ENCODE measurements around the gene LAMA5.

LAMA5 gene

GRCh38 chr20:62367136-62367632 lies at the start of gene LAMA5:
Gene LAMA5, minus strand, starts transcription at chr20:62367312. Its CDS starts 67 bp downstream, at chr20:62367245.
- DNase-seq (ENCODE audit: extremely low read depth in 1 of 2, low read depth in 1 of 2) = no peak

GRCh38 chr20:62415354-62416111 lies 48.4 kb upstream of the LAMA5 start:
- DNase-seq (ENCODE audit: extremely low read depth in 1 of 2, low read depth in 1 of 2) = no peak

GRCh38 chr20:62413896-62414481 lies 46.9 kb upstream of the LAMA5 start:
- no peak for DNase-seq (ENCODE audit: extremely low read depth in 1 of 2, low read depth in 1 of 2)

GRCh38 chr20:62413025-62413570 lies 46.0 kb upstream of the LAMA5 start:
- no peak for DNase-seq (ENCODE audit: extremely low read depth in 1 of 2, low read depth in 1 of 2)

- no peak for DNase-seq (ENCODE audit: extremely low read depth in 1 of 2, low read depth in 1 of 2)
Measured at GRCh38 chr20:62412194-62413024, 45.3 kb upstream of the LAMA5 start.

- DNase-seq (ENCODE audit: extremely low read depth in 1 of 2, low read depth in 1 of 2) = no peak
Measured at GRCh38 chr20:62411479-62412193, 44.5 kb upstream of the LAMA5 start.

- DNase-seq (ENCODE audit: extremely low read depth in 1 of 2, low read depth in 1 of 2) = no peak
Measured at GRCh38 chr20:62410746-62411478, 43.8 kb upstream of the LAMA5 start.

GRCh38 chr20:62409931-62410745 lies 43.0 kb upstream of the LAMA5 start:
- no peak for DNase-seq (ENCODE audit: extremely low read depth in 1 of 2, low read depth in 1 of 2)

GRCh38 chr20:62409086-62409853 lies 42.2 kb upstream of the LAMA5 start:
- no peak for DNase-seq (ENCODE audit: extremely low read depth in 1 of 2, low read depth in 1 of 2)

GRCh38 chr20:62408640-62409039 lies 41.5 kb upstream of the LAMA5 start:
- DNase-seq (ENCODE audit: extremely low read depth in 1 of 2, low read depth in 1 of 2) = no peak

- no peak for DNase-seq (ENCODE audit: extremely low read depth in 1 of 2, low read depth in 1 of 2)
Measured at GRCh38 chr20:62408055-62408454, 40.9 kb upstream of the LAMA5 start.

- DNase-seq (ENCODE audit: extremely low read depth in 1 of 2, low read depth in 1 of 2) = peak; percentile 60 to 87
Measured at GRCh38 chr20:62407221-62407992, 40.3 kb upstream of the LAMA5 start, which contains the start of gene CABLES2. Gene CABLES2, minus strand, starts transcription at chr20:62407285. Its CDS starts 9 bp downstream, at chr20:62407276.

- DNase-seq (ENCODE audit: extremely low read depth in 1 of 2, low read depth in 1 of 2) = no peak
Measured at GRCh38 chr20:62406635-62407176, 39.6 kb upstream of the LAMA5 start.

- no peak for DNase-seq (ENCODE audit: extremely low read depth in 1 of 2, low read depth in 1 of 2)
Measured at GRCh38 chr20:62405981-62406513, 38.9 kb upstream of the LAMA5 start.

GRCh38 chr20:62405108-62405980 lies 38.2 kb upstream of the LAMA5 start:
- no peak for DNase-seq (ENCODE audit: extremely low read depth in 1 of 2, low read depth in 1 of 2)

GRCh38 chr20:62404761-62405107 lies 37.6 kb upstream of the LAMA5 start:
- DNase-seq (ENCODE audit: extremely low read depth in 1 of 2, low read depth in 1 of 2) = no peak
